ENCODE results near the gene UCP1.

Gene UCP1, protein sequence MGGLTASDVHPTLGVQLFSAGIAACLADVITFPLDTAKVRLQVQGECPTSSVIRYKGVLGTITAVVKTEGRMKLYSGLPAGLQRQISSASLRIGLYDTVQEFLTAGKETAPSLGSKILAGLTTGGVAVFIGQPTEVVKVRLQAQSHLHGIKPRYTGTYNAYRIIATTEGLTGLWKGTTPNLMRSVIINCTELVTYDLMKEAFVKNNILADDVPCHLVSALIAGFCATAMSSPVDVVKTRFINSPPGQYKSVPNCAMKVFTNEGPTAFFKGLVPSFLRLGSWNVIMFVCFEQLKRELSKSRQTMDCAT

DNA sequence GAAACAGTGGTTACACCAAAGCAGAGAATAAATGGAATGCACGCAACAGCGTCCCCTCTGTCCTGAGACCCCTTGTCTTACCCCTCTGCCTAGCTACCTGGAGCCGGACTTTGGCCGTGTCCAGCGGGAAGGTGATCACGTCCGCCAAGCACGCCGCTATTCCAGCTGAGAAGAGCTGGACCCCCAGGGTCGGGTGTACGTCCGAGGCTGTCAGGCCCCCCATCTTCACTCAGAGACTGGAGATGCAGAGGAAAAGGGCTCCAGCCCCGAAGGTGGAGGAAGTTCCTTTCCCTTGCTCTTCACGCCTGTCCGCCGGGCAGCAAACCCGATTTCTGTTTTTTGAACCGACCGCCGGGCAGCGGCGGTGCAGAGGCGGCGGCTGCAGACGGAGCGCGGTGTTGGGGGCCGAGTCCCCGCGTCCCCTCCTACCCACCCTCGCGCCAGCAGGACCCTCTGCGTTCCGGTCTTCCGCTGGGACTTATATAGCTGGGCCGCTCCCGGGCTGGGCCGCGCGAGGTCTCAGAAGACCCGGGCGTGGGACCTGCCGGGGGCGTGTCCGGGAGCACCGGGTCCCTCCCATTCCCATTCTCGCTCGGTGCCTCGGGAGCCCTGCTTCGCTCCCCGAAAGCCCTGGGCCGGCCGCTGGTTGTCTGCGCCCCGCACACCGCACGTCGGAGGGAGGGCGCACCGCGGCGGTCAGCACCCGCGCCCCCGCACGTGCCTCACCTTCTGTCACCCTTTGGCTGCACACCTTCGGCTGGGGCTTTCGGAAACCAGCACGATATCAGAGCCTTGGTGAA is at the start of gene UCP1:
UCP1 (minus strand) TSS at position 455 of the 800 bp plus-strand sequence; CDS start at position 223, 232 bp downstream.
- no peak for DNase-seq (ENCODE audit: low read depth)

- no peak for DNase-seq (ENCODE audit: low read depth)
Measured at GRCh38 chr4:140617499-140618248, 48.9 kb upstream of the UCP1 start.

- no peak for DNase-seq (ENCODE audit: low read depth)
Measured at GRCh38 chr4:140615451-140615850, 46.7 kb upstream of the UCP1 start.

GRCh38 chr4:140612357-140612756 is 43.6 kb upstream of the UCP1 start:
- no peak for DNase-seq (ENCODE audit: low read depth)

DNA sequence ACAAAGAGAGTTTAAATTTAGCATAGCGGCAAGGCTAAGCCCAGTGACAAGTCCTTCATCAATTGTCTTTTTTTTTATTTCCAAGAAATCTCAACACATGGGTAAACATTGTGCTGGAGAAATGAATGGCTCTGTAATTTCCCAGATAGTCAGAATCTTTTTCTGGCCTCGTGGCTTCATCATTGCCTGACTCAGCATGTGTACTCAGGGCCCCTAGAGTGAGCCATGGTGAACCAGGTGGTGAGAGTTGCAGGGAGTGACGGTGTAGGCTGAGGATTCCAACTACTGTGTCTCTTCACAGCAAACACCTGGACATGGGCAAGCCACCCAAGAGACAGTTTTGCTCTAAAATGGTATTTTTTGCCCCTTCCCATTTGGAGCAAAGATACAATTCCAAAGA is 43.1 kb upstream of the UCP1 start:
- DNase-seq (ENCODE audit: low read depth): no peak

DNA sequence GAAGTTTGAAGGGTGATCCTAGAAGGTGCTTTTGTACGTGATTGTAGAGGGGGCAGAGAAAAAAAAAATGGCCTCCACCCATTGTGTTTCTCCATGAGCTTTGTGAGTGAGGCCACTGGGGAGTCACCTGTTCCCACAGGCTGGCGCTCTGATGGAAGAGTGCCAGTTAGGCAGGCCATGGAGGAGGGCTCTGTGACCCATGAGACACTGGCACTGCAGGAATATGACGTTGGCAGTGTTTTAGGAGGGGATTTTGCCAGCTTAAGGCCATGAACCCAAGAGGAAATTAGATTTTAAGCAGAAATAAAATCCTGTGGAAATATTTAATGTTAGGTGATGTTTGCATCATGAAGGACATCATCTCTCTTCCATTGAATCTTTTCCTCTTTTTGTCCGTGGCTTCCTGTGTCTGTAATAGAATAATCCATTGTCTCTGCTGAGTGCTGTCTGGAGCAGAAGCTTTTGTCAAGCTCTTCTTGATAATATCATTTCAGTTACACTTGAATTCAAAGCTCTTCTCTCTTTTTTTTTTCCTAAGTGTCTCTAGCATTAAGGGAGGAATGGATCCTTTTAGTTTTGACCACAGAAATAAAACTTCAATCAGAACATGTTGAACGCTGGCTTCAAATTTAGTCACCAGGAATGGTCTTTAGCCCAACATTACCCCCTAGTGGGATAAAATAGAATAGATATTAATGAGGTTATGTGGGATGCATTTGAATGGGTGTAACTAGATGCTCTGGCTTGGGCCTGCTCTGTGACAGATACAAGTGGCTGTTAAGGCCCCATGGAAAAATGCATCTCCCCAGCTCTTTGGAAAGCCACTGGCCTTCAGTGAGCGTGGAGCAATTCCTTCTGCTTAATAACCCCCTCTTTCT is 41.0 kb upstream of the UCP1 start:
- no peak for DNase-seq (ENCODE audit: low read depth)

GRCh38 chr4:140607852-140608251 is 39.1 kb upstream of the UCP1 start:
- DNase-seq (ENCODE audit: low read depth): no peak

- no peak for DNase-seq (ENCODE audit: low read depth)
Measured at GRCh38 chr4:140604544-140604943, 35.8 kb upstream of the UCP1 start.

DNA sequence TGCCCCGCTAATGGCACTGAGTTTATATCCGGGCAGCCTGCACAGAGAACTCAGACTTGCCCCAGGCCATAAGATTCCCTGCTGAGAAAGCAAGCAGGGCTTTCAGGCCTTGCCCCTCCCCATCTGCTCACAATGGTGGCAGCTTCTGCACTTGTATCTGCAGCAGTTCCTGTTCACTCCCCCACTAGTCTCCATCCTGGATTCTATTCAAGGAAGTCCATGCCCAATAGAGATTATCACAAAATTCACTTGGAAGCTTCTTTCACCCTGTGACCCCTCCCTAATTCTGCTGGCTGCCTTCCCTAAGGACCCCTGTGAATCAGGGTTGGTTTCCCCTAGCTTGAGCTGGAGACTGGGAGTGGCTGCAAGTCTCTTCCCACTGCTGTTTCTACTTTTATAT is 34.5 kb upstream of the UCP1 start:
- no peak for DNase-seq (ENCODE audit: low read depth)

- DNase-seq (ENCODE audit: low read depth): no peak
Measured at GRCh38 chr4:140602714-140603113, 34.0 kb upstream of the UCP1 start.

- DNase-seq (ENCODE audit: low read depth): no peak
Measured at GRCh38 chr4:140600408-140600807, 31.6 kb upstream of the UCP1 start.

DNA sequence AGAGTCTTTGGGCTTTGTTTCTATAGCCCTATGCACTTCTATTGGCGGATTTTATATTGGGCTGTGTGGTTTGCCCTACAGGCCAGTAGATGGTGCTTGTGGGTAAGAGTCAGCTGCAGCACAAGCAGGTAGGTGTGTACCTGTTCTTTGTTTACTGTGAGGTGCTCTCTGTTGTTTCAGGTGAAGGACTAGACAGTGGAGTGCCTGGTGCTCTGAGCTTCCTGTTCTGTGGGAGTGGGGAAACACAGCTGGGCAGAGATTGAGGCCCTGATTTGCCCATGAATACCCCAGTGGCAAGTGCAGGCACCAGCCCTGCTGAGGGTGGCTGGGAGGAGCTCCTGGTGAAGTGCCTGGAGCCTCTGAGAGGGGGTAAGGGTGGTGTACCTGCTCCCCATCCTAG is 26.3 kb upstream of the UCP1 start:
- no peak for DNase-seq (ENCODE audit: low read depth)

DNA sequence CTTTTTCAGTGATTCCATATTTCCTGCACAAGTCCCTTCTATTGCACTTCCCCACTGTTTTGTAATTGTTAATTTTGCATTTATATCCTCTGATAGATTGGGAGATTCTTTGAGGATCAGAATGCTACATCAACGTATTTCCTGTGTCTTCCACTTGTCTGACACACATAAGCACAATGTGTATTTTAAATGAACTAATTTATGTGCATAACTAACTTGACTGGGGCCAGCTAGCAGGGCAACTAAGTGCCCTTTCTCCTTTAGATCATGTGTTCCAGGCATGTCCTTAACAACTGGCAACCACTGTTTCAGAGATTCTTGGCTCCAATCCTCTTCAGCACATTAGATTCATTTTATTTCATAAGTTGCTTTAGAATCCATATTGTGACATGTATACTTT is 15.7 kb upstream of the UCP1 start:
- DNase-seq (ENCODE audit: low read depth): no peak

GRCh38 chr4:140581078-140581477 is 12.3 kb upstream of the UCP1 start:
- no peak for DNase-seq (ENCODE audit: low read depth)

DNA sequence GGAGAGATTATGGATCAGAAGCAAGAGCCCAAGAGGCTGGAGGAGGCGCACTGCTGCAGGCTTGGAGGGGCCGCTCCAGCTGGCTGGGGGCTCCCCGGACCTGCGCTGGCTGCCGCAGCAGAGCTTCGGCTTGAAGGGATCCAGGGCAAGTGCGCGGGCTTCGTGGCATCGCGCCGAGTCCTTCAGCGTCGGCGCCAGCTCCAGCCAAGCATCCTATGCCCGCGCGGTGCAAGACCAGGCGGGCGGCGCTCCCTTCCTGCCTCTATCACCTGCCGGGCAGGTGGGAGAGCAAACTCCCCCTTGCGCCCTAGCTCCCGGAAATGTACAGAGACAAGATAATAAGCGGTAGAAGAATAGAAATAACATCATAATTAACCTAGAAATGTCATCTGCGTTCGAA is 10.5 kb upstream of the UCP1 start:
- no peak for DNase-seq (ENCODE audit: low read depth)

GRCh38 chr4:140575489-140575888 is 6.7 kb upstream of the UCP1 start:
- DNase-seq (ENCODE audit: low read depth): no peak

DNA sequence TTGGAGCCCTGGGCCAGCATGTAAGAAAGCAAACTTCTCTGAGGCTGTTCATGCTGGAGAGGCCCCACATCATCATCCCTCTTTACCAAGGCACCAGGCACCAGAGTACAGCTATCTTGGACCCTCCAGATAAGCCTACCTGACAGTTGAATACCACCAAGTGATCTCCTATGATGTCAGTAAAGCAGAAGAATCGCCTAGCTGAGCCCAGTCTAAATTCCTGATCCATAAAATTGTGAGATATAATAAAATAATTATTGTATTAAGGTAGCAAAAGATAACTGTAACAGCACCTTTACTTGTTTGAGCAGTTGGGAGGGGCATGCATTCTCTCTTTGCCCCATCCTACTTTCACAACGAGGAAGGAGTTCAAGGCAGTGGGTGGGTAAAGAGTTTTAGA is 2.9 kb upstream of the UCP1 start:
- DNase-seq (ENCODE audit: low read depth): no peak

DNA sequence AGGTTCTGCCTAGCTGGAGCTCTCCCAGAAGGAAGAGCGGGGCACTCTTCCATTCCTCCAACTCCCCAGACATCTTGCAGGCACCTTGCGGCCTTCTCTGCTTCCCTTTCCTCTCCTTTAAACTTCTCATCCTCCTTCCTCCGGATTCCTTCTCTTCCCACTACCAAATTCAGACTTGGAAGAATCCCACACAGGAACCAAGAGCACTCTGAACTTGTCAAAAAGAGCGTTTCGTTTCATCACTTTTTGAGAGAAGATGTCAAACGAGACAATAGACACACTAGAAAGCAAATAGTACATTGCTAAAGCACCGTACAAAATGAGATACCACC is 512 bp upstream of the UCP1 start:
- no peak for DNase-seq (ENCODE audit: low read depth)

DNA sequence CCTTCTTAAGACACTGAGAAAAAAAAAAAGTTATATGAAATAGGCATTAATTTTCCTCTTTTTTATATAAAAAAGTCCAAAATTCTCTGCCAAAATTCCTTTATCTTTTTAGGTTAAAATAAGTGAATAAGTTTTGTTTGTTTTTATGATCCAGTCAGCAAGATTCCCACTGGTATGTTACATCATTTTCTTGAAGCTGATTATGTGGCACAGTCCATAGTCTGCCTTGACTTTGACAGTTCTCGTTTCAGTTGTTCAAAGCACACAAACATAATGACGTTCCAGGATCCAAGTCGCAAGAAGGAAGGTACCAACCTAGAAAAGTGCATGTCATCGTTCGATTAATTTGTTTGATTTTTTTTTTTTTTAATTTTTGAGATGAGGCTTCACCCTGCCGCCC is 9.1 kb downstream of the UCP1 start:
- DNase-seq (ENCODE audit: low read depth): no peak

DNA sequence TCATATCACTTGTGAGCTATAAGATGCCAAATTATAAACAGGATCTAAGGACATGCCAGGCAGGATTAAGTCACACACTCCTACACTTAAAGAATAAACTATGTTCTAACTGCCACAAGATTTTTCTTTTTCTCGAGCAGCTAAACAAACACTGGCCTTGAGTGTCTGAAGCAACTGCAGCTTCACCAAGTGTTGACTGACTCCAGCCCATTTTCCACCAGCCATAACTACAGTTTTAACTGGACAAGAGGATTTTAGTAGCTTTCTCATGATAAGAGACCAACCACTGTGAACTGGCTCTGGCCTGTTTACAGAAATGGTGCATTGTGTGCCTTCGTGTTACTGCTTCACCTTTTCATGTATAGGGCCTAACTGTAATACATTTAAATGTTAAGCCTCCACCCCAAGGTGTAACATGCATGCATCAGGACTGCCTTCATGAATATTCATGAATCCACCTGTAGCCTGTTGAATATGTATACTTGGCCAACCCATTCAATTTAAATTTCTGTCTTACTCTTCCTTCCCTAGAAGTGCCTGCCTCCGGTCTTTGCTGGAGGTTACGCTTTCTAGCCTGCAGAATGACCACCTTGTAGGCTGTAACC is 10.8 kb downstream of the UCP1 start:
- no peak for DNase-seq (ENCODE audit: low read depth)

- DNase-seq (ENCODE audit: low read depth): no peak
Measured at GRCh38 chr4:140556372-140557085, 12.2 kb downstream of the UCP1 start.

All from stimulated activated CD8-positive, alpha-beta memory T cell treated with anti-CD3 and anti-CD28 coated beads, Interleukin-4, amount 100 ng/mL, for 24 hours (primary cell).